Activated naive CD4-positive, alpha-beta T cell treated with anti-CD3 and anti-CD28 coated beads for 36 hours (primary cell): Measurements from ENCODE around the gene DLX2. TPM values are rescaled to one million over a fixed set of nuclear protein-coding genes. Genes with fewer than 3 reads are reported as not detected.
"Not testable (repeated sequence)": the region's sequence is repeated elsewhere in the genome, so short reads cannot be mapped to it uniquely, and the experiment has no call there.

Experiments used
- CTCF ChIA-PET: fragments of 350-600 bp; sonication (Branson Sonifier 250); formaldehyde crosslinking; loops from one replicate; lab custom pipeline; 2021; ENCODE audit warnings: antibody characterized with exemption; lab: Charles Lee
- DNase-seq: peaks from one replicate; pipeline ENCODE4 v3.0.0-alpha.2; 2020
- H3K27ac Mint-ChIP-seq: one replicate; pipeline ENCODE4 v1.8.0; 2021; ENCODE audit warnings: mild to moderate bottlenecking, mixed read lengths
- H3K27me3 Mint-ChIP-seq: one replicate; pipeline ENCODE4 v1.8.0; 2021; ENCODE audit warnings: low read depth, mixed read lengths
- H3K36me3 Mint-ChIP-seq: one replicate; pipeline ENCODE4 v1.8.0; 2021; ENCODE audit warnings: low read depth, mixed read lengths
- H3K4me1 Mint-ChIP-seq: one replicate; pipeline ENCODE4 v1.8.0; 2021; ENCODE audit warnings: low read depth, mixed read lengths
- H3K4me3 Mint-ChIP-seq: one replicate; pipeline ENCODE4 v1.8.0; 2021; ENCODE audit warnings: mild to moderate bottlenecking, moderate library complexity, mixed read lengths
- H3K9me3 Mint-ChIP-seq: one replicate; pipeline ENCODE4 v1.8.0; 2021; ENCODE audit warnings: mixed read lengths
- intact Hi-C: fragments of 100-400 bp; cut with micrococcal nuclease; formaldehyde crosslinking; loops from one replicate; pipeline ENCODE4 v1.15.1; 2023
- total RNA-seq, 2 experiments: library from RNA; stranded (reverse); gene quantifications; one replicate each; pipeline ENCODE4 v1.2.3, GENCODE V29; 2021

The DLX2 gene
- total RNA-seq, result not detected

- CTCF ChIA-PET, result interaction anchor here (0.7 to 3.2 kb wide), 14 partner anchors 10 to 415 kb away, joined by 3 to 24 read pairs (median 4); partner anchors contain the start of genes DLX1 and DYNC1I2
- H3K9me3 Mint-ChIP-seq, result no peaks in the 10 kb centered on the region
- H3K4me1 Mint-ChIP-seq, result peaks cover 50% of the 10 kb centered on the region
- DNase-seq, result peak; percentile 74
- H3K27me3 Mint-ChIP-seq, result peaks cover 71% of the 10 kb centered on the region
- H3K27ac Mint-ChIP-seq, result peak within 1 kb of the TSS; percentile 24
- H3K36me3 Mint-ChIP-seq, result no peaks in the 10 kb centered on the region
- intact Hi-C loops, result loop anchor here (1.0 to 10.0 kb wide), 16 partner anchors 7 to 1174 kb away; partner anchors contain the start of genes DYNC1I2, GORASP2, HAT1 and PDK1
- H3K4me3 Mint-ChIP-seq, result peak within 1 kb of the TSS; percentile 76
Measured at GRCh38 chr2:172102391-172103359, at the start of gene DLX2. DLX2 (minus strand) TSS chr2:172102900; CDS start chr2:172102538, 362 bp downstream.

GRCh38 chr2:172147944-172148650 lies 45.4 kb upstream of the DLX2 start:
- Mint-ChIP-seq H3K9me3 (no peaks in the 10 kb centered on the region), H3K4me1 (peaks cover 2% of the 10 kb centered on the region), H3K4me3 (no peak overlapping the region), H3K27ac (no peak overlapping the region), H3K27me3 (peaks cover under 1% of the 10 kb centered on the region), H3K36me3 (no peaks in the 10 kb centered on the region)
- no peak for DNase-seq
- intact Hi-C loops, result no loop called here
- CTCF ChIA-PET, result no interaction called here

- no peaks in the 10 kb centered on the region for H3K27me3 Mint-ChIP-seq
- no peak overlapping the region for H3K27ac Mint-ChIP-seq
- H3K9me3 Mint-ChIP-seq, result no peaks in the 10 kb centered on the region
- H3K4me1 Mint-ChIP-seq, result no peaks in the 10 kb centered on the region
- H3K36me3 Mint-ChIP-seq, result no peaks in the 10 kb centered on the region
- intact Hi-C loops, result no loop called here
- CTCF ChIA-PET, result no interaction called here
- no peak overlapping the region for H3K4me3 Mint-ChIP-seq
- DNase-seq, result no peak
Measured at GRCh38 chr2:172143817-172144216, 41.1 kb upstream of the DLX2 start.

GRCh38 chr2:172138727-172139126 lies 36.0 kb upstream of the DLX2 start:
- CTCF ChIA-PET, result interaction anchor here (0.6 kb wide), 1 partner anchor 419 kb away, joined by 4 read pairs; no protein-coding TSS in a partner anchor
- H3K27ac Mint-ChIP-seq, result not testable (repeated sequence)

GRCh38 chr2:172137943-172138342 lies 35.2 kb upstream of the DLX2 start:
- no peaks in the 10 kb centered on the region for H3K4me1 Mint-ChIP-seq
- H3K27me3 Mint-ChIP-seq, result no peaks in the 10 kb centered on the region

More at GRCh38 chr2:172138727-172139126, 36.0 kb upstream of the DLX2 start:
- H3K9me3 Mint-ChIP-seq, intact Hi-C loops, H3K27me3 Mint-ChIP-seq, H3K36me3 Mint-ChIP-seq, H3K4me1 Mint-ChIP-seq, H3K4me3 Mint-ChIP-seq, DNase-seq: not testable (repeated sequence)

GRCh38 chr2:172137109-172137508 lies 34.4 kb upstream of the DLX2 start:
- Mint-ChIP-seq H3K27me3 (no peaks in the 10 kb centered on the region), H3K27ac (no peak overlapping the region), H3K4me3 (no peak overlapping the region), H3K36me3 (no peaks in the 10 kb centered on the region), H3K4me1 (no peaks in the 10 kb centered on the region), H3K9me3 (no peaks in the 10 kb centered on the region)
- no peak for DNase-seq
- intact Hi-C loops, result no loop called here
- CTCF ChIA-PET, result interaction anchor here (0.7 to 1.6 kb wide), 2 partner anchors 10 to 433 kb away, joined by 3 to 10 read pairs; no protein-coding TSS in a partner anchor

More at GRCh38 chr2:172137943-172138342, 35.2 kb upstream of the DLX2 start:
- intact Hi-C loops, result no loop called here
- CTCF ChIA-PET, result interaction anchor here (0.6 to 0.7 kb wide), 2 partner anchors 418 to 434 kb away, joined by 3 to 4 read pairs; no protein-coding TSS in a partner anchor
- H3K36me3 Mint-ChIP-seq, result no peaks in the 10 kb centered on the region
- H3K27ac Mint-ChIP-seq, result no peak overlapping the region
- no peak for DNase-seq
- no peak overlapping the region for H3K4me3 Mint-ChIP-seq
- H3K9me3 Mint-ChIP-seq, result no peaks in the 10 kb centered on the region

GRCh38 chr2:172135446-172135845 lies 32.7 kb upstream of the DLX2 start:
- Mint-ChIP-seq H3K9me3 (no peaks in the 10 kb centered on the region), H3K4me3 (no peak overlapping the region), H3K27ac (no peak overlapping the region), H3K36me3 (no peaks in the 10 kb centered on the region), H3K27me3 (no peaks in the 10 kb centered on the region), H3K4me1 (no peaks in the 10 kb centered on the region)
- intact Hi-C loops, result no loop called here
- CTCF ChIA-PET, result interaction anchor here (0.7 kb wide), 1 partner anchor 430 kb away, joined by 3 read pairs; no protein-coding TSS in a partner anchor
- no peak for DNase-seq

- no peak overlapping the region for H3K27ac Mint-ChIP-seq
- intact Hi-C loops, result no loop called here
Measured at GRCh38 chr2:172134270-172134669, 31.6 kb upstream of the DLX2 start.

GRCh38 chr2:172131713-172132555 lies 29.2 kb upstream of the DLX2 start:
- no peak overlapping the region for H3K4me3 Mint-ChIP-seq
- intact Hi-C loops, result no loop called here
- H3K36me3 Mint-ChIP-seq, result peaks cover 2% of the 10 kb centered on the region
- no peak overlapping the region for H3K27ac Mint-ChIP-seq
- DNase-seq, result no peak
- peaks cover 4% of the 10 kb centered on the region for H3K9me3 Mint-ChIP-seq
- CTCF ChIA-PET, result interaction anchor here (0.8 to 1.3 kb wide), 2 partner anchors 330 to 535 kb away, joined by 3 to 7 read pairs; no protein-coding TSS in a partner anchor
- H3K27me3 Mint-ChIP-seq, result no peaks in the 10 kb centered on the region
- no peaks in the 10 kb centered on the region for H3K4me1 Mint-ChIP-seq

More at GRCh38 chr2:172134270-172134669, 31.6 kb upstream of the DLX2 start:
- DNase-seq, result no peak
- no peaks in the 10 kb centered on the region for H3K4me1 Mint-ChIP-seq
- H3K27me3 Mint-ChIP-seq, result no peaks in the 10 kb centered on the region
- H3K9me3 Mint-ChIP-seq, result peaks cover 4% of the 10 kb centered on the region
- CTCF ChIA-PET, result interaction anchor here (0.6 kb wide), 1 partner anchor 1911 kb away, joined by 3 read pairs; no protein-coding TSS in a partner anchor
- H3K4me3 Mint-ChIP-seq, result no peak overlapping the region
- peaks cover 2% of the 10 kb centered on the region for H3K36me3 Mint-ChIP-seq

GRCh38 chr2:172129404-172129803 lies 26.7 kb upstream of the DLX2 start:
- Mint-ChIP-seq H3K4me3 (no peak overlapping the region), H3K27me3 (no peaks in the 10 kb centered on the region), H3K9me3 (peaks cover 4% of the 10 kb centered on the region), H3K27ac (no peak overlapping the region), H3K36me3 (peaks cover 2% of the 10 kb centered on the region), H3K4me1 (no peaks in the 10 kb centered on the region)
- intact Hi-C loops, result no loop called here
- CTCF ChIA-PET, result no interaction called here
- no peak for DNase-seq

GRCh38 chr2:172128484-172128883 lies 25.8 kb upstream of the DLX2 start:
- Mint-ChIP-seq H3K9me3 (peaks cover 5% of the 10 kb centered on the region), H3K27me3 (no peaks in the 10 kb centered on the region), H3K4me3 (no peak overlapping the region), H3K4me1 (no peaks in the 10 kb centered on the region), H3K36me3 (peaks cover 2% of the 10 kb centered on the region), H3K27ac (no peak overlapping the region)
- no peak for DNase-seq
- intact Hi-C loops, result no loop called here
- CTCF ChIA-PET, result interaction anchor here (0.6 to 2.3 kb wide), 3 partner anchors 533 to 569 kb away, joined by 3 to 12 read pairs (median 3); no protein-coding TSS in a partner anchor
